Kidney epithelial cell (primary cell): ENCODE results near the gene SEC63. TPM values are rescaled to one million over a fixed set of nuclear protein-coding genes. Genes with fewer than 3 reads are reported as not detected.
"Not testable (repeated sequence)": the region's sequence is repeated elsewhere in the genome, so short reads cannot be mapped to it uniquely, and the experiment has no call there.

Experiments
- DNase-seq: peaks from one replicate; pipeline ENCODE4 v3.0.0-alpha.2; 2010; ENCODE audit warnings: low read depth
- H3K27me3 ChIP-seq: 2 replicates; pipeline ENCODE4 v1.6.0; 2011; ENCODE audit warnings: low read length; ENCODE audit not compliant: control insufficient read depth, insufficient read depth
- H3K36me3 ChIP-seq: 2 replicates; pipeline ENCODE4 v1.5.1; 2011; ENCODE audit warnings: low read length; ENCODE audit not compliant: control insufficient read depth, insufficient read depth
- H3K4me3 ChIP-seq: 2 replicates; pipeline ENCODE4 v1.5.1; 2011; ENCODE audit warnings: low read depth, mild to moderate bottlenecking, control low read depth, low read length
- total RNA-seq: library from RNA; depleted of rRNA; stranded (reverse); fragments of >200 nt; gene quantifications from 2 replicates; pipeline ENCODE4 v1.2.3, GENCODE V29; 2015
- TF ChIP-seq, protein P1 (sequence below): IDR thresholded peaks from 2 replicates; pipeline ENCODE4 v1.5.1; 2011; ENCODE audit warnings: mild to moderate bottlenecking, moderate library complexity, low read length, control low read depth, inconsistent platforms; ENCODE audit not compliant: insufficient read depth, poor library complexity, severe bottlenecking

The SEC63 gene
- total RNA-seq, 1 donor from 2014 or later, result 25.1 TPM

DNA sequence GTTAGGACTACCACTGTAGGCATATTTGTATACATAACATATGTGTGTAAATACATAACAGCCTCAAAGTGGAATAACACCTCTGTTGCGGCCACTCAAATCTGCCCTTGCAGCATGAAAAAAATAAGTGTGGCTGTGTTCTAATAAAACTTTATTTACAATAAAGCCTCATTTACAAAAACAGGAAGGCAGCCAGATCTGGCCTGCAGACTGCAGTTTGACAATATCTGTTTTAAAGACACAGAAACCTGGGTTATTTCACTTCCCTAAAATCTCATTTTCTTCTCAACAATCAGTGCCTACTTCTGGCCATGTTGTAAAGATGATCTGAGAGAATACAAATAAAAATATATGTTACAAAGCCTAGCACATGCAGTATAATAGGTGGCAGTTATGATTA is 80.0 kb downstream of the SEC63 start:
- H3K27me3 ChIP-seq, result no peaks in the 10 kb centered on the region
- no peak for DNase-seq
- TF ChIP-seq, protein P1, sequence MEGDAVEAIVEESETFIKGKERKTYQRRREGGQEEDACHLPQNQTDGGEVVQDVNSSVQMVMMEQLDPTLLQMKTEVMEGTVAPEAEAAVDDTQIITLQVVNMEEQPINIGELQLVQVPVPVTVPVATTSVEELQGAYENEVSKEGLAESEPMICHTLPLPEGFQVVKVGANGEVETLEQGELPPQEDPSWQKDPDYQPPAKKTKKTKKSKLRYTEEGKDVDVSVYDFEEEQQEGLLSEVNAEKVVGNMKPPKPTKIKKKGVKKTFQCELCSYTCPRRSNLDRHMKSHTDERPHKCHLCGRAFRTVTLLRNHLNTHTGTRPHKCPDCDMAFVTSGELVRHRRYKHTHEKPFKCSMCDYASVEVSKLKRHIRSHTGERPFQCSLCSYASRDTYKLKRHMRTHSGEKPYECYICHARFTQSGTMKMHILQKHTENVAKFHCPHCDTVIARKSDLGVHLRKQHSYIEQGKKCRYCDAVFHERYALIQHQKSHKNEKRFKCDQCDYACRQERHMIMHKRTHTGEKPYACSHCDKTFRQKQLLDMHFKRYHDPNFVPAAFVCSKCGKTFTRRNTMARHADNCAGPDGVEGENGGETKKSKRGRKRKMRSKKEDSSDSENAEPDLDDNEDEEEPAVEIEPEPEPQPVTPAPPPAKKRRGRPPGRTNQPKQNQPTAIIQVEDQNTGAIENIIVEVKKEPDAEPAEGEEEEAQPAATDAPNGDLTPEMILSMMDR, result no peak
- no peaks in the 10 kb centered on the region for H3K36me3 ChIP-seq
- H3K4me3 ChIP-seq, result no peak overlapping the region

DNA sequence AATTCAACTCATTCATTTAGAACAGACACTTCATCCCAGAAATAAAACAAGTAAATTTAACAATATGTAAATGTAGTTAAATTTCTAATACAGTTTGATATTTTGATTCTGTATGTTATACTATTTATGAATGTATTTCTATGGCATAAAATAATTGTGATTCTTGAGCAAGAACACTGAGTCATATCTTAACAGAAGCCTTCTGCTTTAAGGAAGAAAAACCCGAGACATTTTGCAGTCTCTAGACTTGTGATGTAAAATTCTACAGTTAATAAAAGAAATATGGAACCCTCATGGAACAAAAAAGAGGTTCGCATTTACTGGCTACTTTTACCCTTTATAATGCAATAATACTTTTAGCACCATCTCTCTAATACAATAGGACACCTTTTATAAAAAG is 86.0 kb downstream of the SEC63 start:
- Histone ChIP-seq H3K36me3 (peaks cover 2% of the 10 kb centered on the region), H3K4me3 (no peak overlapping the region), H3K27me3 (no peaks in the 10 kb centered on the region)
- TF ChIP-seq, protein P1, result no peak
- no peak for DNase-seq

DNA sequence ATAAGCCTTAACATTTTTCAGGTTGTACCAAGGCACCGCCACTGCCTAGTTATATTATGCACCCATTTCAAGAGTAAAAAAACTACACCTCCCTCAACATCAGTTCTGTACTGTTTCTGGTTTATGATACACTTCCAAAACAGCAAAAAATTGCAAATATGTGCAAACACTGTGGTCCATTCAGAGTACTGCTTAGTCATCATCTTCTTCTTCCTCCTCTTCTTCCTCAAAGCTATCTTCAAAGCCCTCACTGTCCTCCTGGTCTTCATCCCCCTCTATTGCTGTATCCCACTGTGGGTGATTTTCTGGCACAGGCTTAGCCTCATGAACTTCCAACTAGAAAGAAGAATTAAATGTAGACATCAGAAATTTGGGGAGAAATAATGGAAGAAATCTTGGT is 86.5 kb downstream of the SEC63 start:
- not testable (repeated sequence) for DNase-seq, H3K27me3 ChIP-seq, H3K4me3 ChIP-seq, H3K36me3 ChIP-seq

DNA sequence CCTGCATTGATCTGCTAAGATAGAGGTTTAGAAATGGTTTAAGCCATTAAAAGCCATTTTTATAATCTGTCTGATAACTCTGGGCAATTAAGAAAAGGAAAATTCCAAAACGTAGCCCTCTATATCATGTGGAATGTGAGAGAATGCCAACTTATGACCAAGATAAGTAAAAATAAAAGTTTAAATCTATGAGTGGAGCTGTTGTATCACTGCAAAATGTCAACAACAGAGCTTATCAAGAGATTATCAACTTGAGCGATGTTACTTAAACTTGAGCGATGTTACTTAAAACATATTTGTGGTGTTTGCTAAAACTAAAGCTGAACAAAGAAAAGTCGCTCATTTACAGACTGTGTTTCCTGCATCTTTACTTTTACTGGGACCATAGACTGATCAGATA is 87.0 kb downstream of the SEC63 start:
- H3K36me3 ChIP-seq, result peaks cover 2% of the 10 kb centered on the region
- DNase-seq, result no peak
- H3K4me3 ChIP-seq, result no peak overlapping the region
- no peaks in the 10 kb centered on the region for H3K27me3 ChIP-seq
- TF ChIP-seq, protein P1, result no peak

DNA sequence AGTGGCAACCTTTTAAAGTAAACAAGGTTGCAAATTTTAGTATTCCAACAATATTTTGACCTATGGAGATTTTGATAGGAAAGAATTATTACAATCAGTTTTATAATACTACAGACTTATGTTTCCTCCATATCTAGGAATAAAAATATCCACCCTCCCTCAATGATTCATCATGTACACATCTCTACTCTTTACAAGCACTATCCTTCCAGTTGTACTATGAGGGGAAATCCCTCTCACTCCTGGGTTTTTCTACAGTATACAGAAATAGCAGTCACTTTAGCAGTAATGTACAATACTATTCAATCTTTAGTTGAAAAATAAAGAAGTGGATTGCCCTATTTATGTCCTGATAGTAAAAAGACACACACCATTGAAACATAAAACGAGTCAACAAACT is 87.6 kb downstream of the SEC63 start:
- no peak overlapping the region for H3K4me3 ChIP-seq
- DNase-seq, result no peak
- no peaks in the 10 kb centered on the region for H3K27me3 ChIP-seq
- peaks cover 2% of the 10 kb centered on the region for H3K36me3 ChIP-seq
- TF ChIP-seq, protein P1, result no peak

DNA sequence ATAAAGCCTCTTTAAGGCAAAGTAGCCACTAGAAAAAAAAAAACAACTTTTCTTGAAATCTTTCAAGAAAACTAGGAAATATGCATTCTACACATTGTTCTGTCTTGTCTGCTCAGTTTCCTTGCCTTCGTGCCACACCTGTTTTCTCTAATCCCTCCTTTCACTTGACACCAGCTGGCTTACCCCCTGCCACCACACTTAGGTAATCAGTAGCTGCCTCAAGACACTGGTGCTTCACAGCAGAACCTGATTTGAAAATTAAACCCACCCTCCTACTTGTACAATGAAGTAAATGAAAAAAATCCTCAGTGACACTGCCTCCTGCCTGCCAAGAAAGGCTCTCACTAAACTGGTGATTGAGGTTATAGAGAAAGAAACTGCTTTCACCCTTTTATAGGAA is 88.1 kb downstream of the SEC63 start:
- no peak overlapping the region for H3K4me3 ChIP-seq
- TF ChIP-seq, protein P1, result no peak
- no peak for DNase-seq
- no peaks in the 10 kb centered on the region for H3K27me3 ChIP-seq
- H3K36me3 ChIP-seq, result peaks cover 2% of the 10 kb centered on the region
